Panc1 (cell line): Measurements from ENCODE around the gene C16orf78. TPM values are rescaled to one million over a fixed set of nuclear protein-coding genes. Genes with fewer than 3 reads are reported as not detected.
A peak's percentile ranks its signal among the peaks of the same experiment; 100 is the strongest.

Experiments
- ATAC-seq: fragments of 200-7000 bp; cut with Tn5 transposase; 2 replicates; pipeline ENCODE4 v1.9.1; 2020; ENCODE audit warnings: mild to moderate bottlenecking, moderate library complexity
- BruUV-seq: library from RNA; stranded (reverse); fragments of 400-500 nt; replicated peaks from 2 replicates; lab custom pipeline; 2021; lab: Mats Ljungman, UMichigan
- CTCF ChIA-PET: fragments of 300-600 bp; sonication (Branson Sonifier 250); formaldehyde crosslinking; loops from one replicate; lab custom pipeline; 2022; ENCODE audit warnings: antibody characterized with exemption; lab: Charles Lee
- POLR2A ChIA-PET: fragments of 300-600 bp; sonication (Branson Sonifier 250); formaldehyde crosslinking; loops from one replicate; lab custom pipeline; 2022; ENCODE audit warnings: antibody characterized with exemption; lab: Charles Lee
- DNase-seq: peaks from one replicate; pipeline ENCODE4 v3.0.0-alpha.2; 2010; ENCODE audit warnings: low read depth, low spot score
- H3K27ac ChIP-seq: 2 replicates; pipeline ENCODE4 v1.5.1; 2011; ENCODE audit warnings: mild to moderate bottlenecking, low read length, inconsistent platforms
- H3K27me3 ChIP-seq: fragments of 200-500 bp; sonication (Bioruptor generic); 2 replicates; pipeline ENCODE4 v1.6.0; 2014; ENCODE audit warnings: low read length, inconsistent platforms; ENCODE audit not compliant: control insufficient read depth, insufficient read depth
- H3K36me3 ChIP-seq: fragments of 200-500 bp; sonication (Bioruptor generic); 2 replicates; pipeline ENCODE4 v1.5.1; 2014; ENCODE audit warnings: inconsistent platforms, mild to moderate bottlenecking, low read length, moderate library complexity; ENCODE audit not compliant: control insufficient read depth, insufficient read depth
- H3K4me1 ChIP-seq: 2 replicates; pipeline ENCODE4 v1.5.1; 2011; ENCODE audit warnings: inconsistent platforms, mild to moderate bottlenecking, low read length, moderate library complexity; ENCODE audit not compliant: control insufficient read depth, insufficient read depth
- H3K4me3 ChIP-seq, 2 experiments: 2 replicates each; pipeline ENCODE4 v1.5.1; 2011 to 2012; ENCODE audit warnings: low read depth in 2 of 2, low read length in 2 of 2, mild to moderate bottlenecking in 2 of 2, inconsistent platforms in 1 of 2, moderate library complexity in 1 of 2
- H3K9me3 ChIP-seq: fragments of 200-500 bp; sonication (Bioruptor generic); 2 replicates; pipeline ENCODE4 v1.5.1; 2014; ENCODE audit warnings: low read depth, mild to moderate bottlenecking, inconsistent platforms, low read length, moderate library complexity; ENCODE audit not compliant: control insufficient read depth, insufficient read depth
- POLR2AphosphoS5 ChIP-seq: IDR thresholded peaks from 2 replicates; pipeline ENCODE4 v1.6.1; 2012; ENCODE audit warnings: mild to moderate bottlenecking, low read depth, low read length, moderate library complexity
- SIN3A ChIP-seq: IDR thresholded peaks from 2 replicates; pipeline ENCODE4 v1.6.1; 2012; ENCODE audit warnings: low read depth, mild to moderate bottlenecking, low read length, moderate library complexity, borderline replicate concordance; ENCODE audit not compliant: insufficient read depth
- TCF7L2 ChIP-seq: IDR thresholded peaks from 2 replicates; pipeline ENCODE4 v1.6.1; 2011; ENCODE audit warnings: mild to moderate bottlenecking, low read depth, low read length, inconsistent platforms
- in situ Hi-C: cut with HindIII; loops from 2 replicates; pipeline ENCODE4 v1.10.0; 2016; ENCODE audit warnings: low sequenced_read_pairs, low pct_unique_long_range_greater_than_20kb
- intact Hi-C: fragments of 100-400 bp; cut with micrococcal nuclease; formaldehyde crosslinking; loops from one replicate; pipeline ENCODE4 v1.10.0; 2022; ENCODE audit not compliant: unreplicated experiment
- total RNA-seq: library from RNA; stranded (reverse); gene quantifications from one replicate; pipeline ENCODE4 v1.2.1, GENCODE V29; 2021; ENCODE audit not compliant: unreplicated experiment
- TF ChIP-seq, protein P1 (sequence below), 2 experiments: IDR thresholded peaks; 2 replicates each; pipeline ENCODE4 v1.6.1; 2011 to 2012; ENCODE audit warnings: low read depth in 2 of 2, control low read depth in 1 of 2, low read length in 1 of 2, mild to moderate bottlenecking in 1 of 2, moderate library complexity in 1 of 2; ENCODE audit not compliant: insufficient read depth in 1 of 2
- TF ChIP-seq, protein P2 (sequence below): fragments of 450-650 bp; IDR thresholded peaks from 2 replicates; pipeline ENCODE4 v1.5.1; 2017; ENCODE audit warnings: mild to moderate bottlenecking

The C16orf78 gene
- total RNA-seq, 1 experiment from 2014 or later, result not detected

DNA sequence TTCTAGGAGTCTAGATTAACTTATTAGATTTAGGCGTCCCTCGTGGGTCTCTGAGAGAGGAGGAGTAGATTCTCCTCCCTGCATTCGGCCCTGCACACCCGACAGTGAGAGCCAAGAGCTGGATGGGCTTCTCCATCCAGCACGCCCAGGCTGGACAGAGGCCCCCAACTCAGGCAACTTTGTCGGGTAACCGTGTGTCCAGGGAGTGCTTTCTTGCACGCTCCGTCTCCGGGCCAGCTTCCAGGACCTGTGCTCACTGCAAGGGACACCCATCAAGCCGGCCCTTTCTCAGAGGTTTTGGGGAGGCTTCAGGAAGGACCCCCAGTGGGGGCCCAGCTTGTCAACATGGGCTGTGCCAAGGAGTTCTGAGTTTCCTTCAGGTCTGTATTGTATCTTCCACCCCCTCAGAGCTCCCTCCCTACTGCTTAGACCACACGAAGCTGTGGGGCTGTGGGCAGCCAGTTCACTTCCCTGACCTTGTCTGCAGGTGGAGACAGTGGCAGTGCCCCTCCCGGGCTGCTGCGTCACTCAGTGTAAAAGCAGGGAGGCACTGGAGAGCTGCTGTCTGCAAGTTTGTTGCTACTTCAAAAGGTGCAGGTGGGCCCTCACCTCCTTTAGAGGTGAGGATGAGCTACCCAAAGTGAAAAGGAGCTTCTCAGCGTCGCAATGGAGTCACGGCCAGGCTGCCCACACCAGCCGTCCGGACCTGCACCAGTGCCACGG lies 24.0 kb upstream of the C16orf78 start:
- Histone ChIP-seq H3K9me3 (no peaks in the 10 kb centered on the region), H3K4me3 (no peak overlapping the region), H3K4me1 (no peaks in the 10 kb centered on the region), H3K27ac (no peak overlapping the region), H3K27me3 (no peaks in the 10 kb centered on the region; the same call in 1 of the 2 replicates), H3K36me3 (no peaks in the 10 kb centered on the region)
- DNase-seq, result no peak
- TF ChIP-seq, protein P1, sequence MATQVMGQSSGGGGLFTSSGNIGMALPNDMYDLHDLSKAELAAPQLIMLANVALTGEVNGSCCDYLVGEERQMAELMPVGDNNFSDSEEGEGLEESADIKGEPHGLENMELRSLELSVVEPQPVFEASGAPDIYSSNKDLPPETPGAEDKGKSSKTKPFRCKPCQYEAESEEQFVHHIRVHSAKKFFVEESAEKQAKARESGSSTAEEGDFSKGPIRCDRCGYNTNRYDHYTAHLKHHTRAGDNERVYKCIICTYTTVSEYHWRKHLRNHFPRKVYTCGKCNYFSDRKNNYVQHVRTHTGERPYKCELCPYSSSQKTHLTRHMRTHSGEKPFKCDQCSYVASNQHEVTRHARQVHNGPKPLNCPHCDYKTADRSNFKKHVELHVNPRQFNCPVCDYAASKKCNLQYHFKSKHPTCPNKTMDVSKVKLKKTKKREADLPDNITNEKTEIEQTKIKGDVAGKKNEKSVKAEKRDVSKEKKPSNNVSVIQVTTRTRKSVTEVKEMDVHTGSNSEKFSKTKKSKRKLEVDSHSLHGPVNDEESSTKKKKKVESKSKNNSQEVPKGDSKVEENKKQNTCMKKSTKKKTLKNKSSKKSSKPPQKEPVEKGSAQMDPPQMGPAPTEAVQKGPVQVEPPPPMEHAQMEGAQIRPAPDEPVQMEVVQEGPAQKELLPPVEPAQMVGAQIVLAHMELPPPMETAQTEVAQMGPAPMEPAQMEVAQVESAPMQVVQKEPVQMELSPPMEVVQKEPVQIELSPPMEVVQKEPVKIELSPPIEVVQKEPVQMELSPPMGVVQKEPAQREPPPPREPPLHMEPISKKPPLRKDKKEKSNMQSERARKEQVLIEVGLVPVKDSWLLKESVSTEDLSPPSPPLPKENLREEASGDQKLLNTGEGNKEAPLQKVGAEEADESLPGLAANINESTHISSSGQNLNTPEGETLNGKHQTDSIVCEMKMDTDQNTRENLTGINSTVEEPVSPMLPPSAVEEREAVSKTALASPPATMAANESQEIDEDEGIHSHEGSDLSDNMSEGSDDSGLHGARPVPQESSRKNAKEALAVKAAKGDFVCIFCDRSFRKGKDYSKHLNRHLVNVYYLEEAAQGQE (IDR thresholded peaks at IDR 0.05; ENCODE audit: insufficient read depth in 1 of 2, low read depth in 2 of 2, low read length in 1 of 2), result no peak
- TF ChIP-seq, protein P2, sequence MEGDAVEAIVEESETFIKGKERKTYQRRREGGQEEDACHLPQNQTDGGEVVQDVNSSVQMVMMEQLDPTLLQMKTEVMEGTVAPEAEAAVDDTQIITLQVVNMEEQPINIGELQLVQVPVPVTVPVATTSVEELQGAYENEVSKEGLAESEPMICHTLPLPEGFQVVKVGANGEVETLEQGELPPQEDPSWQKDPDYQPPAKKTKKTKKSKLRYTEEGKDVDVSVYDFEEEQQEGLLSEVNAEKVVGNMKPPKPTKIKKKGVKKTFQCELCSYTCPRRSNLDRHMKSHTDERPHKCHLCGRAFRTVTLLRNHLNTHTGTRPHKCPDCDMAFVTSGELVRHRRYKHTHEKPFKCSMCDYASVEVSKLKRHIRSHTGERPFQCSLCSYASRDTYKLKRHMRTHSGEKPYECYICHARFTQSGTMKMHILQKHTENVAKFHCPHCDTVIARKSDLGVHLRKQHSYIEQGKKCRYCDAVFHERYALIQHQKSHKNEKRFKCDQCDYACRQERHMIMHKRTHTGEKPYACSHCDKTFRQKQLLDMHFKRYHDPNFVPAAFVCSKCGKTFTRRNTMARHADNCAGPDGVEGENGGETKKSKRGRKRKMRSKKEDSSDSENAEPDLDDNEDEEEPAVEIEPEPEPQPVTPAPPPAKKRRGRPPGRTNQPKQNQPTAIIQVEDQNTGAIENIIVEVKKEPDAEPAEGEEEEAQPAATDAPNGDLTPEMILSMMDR, result no peak
- TF ChIP-seq POLR2AphosphoS5, result no peak
- no peak for TF ChIP-seq TCF7L2
- TF ChIP-seq SIN3A, result no peak
- no TSS peak for BruUV-seq
- in situ Hi-C loops, result no loop called here
- intact Hi-C loops, result loop anchor here (2.0 kb wide), 1 partner anchor 663 kb away; no protein-coding TSS in a partner anchor
- CTCF ChIA-PET, result interaction anchor here (0.5 kb wide), 1 partner anchor 140 kb away, joined by 5 read pairs; no protein-coding TSS in a partner anchor
- POLR2A ChIA-PET, result no interaction called here
- peak; percentile 32; the same call in 1 of the 2 replicates for ATAC-seq

DNA sequence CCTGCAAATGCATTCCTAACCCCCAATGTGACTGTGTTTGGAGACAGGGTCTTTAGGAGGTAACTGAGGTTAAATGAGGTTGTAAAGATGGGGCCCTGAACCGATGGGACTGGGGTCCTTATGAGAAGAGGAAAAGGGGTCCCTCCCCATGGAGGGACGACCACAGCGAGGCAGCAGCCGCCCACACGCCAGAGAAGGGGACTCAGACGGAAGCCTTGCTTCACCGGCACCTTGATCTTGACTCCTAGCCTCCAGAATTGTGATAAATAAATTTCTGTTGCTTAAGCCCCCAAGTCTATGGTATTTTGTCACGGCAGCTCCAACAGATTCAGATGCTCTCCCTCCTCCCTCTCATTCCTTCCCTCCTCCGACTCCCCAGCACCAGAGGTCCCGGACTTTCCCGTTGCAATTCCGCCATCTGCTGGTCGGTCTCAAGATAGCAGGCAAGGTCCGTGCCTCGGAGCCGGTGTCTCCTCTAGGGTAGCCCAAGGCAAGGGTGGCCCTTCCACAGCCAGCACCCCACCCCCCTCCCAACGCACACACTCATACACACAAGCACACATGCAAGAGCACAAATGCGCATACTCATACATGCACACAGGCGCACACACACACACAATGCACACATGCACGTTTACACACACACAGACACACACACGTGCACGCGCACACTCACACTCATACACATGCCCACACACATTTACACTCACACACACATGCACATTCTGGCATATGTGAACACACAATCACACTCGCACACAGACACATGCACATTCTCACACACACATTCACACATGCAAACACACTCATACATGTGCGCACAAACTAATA lies 23.1 kb upstream of the C16orf78 start:
- Histone ChIP-seq H3K36me3 (no peaks in the 10 kb centered on the region), H3K27me3 (no peaks in the 10 kb centered on the region; the same call in 1 of the 2 replicates), H3K4me3 (no peak overlapping the region), H3K27ac (no peak overlapping the region), H3K4me1 (no peaks in the 10 kb centered on the region), H3K9me3 (no peaks in the 10 kb centered on the region)
- intact Hi-C loops, result loop anchor here (2.0 kb wide), 1 partner anchor 664 kb away; no protein-coding TSS in a partner anchor
- BruUV-seq, result no TSS peak
- TF ChIP-seq SIN3A (no peak), POLR2AphosphoS5 (no peak), TCF7L2 (no peak)
- TF ChIP-seq, protein P2, result peak; percentile 79
- TF ChIP-seq, protein P1 (IDR thresholded peaks at IDR 0.05; ENCODE audit: insufficient read depth in 1 of 2, low read depth in 2 of 2, low read length in 1 of 2), result peak in 1 of 2 experiments; percentile 32; a peak in 1 of 4 replicates
- POLR2A ChIA-PET, result no interaction called here
- peak; percentile 32 for DNase-seq
- in situ Hi-C loops, result no loop called here
- CTCF ChIA-PET, result interaction anchor here (0.5 kb wide), 1 partner anchor 141 kb away, joined by 5 read pairs; no protein-coding TSS in a partner anchor
- peak; percentile 86 for ATAC-seq
